Thymus (tissue), 11 donors: ENCODE measurements around the gene CYYR1. TPM values are rescaled to one million over a fixed set of nuclear protein-coding genes. Genes with fewer than 3 reads are reported as not detected.

Experiments used
- DNase-seq, 9 donors: peaks; one replicate each; pipeline ENCODE4 v3.0.0-alpha.2; 2013; ENCODE audit warnings: low spot score in 9 of 9, low read depth in 6 of 9, missing footprints in 1 of 9
- H3K27ac ChIP-seq, 2 donors: one replicate each; pipeline ENCODE4 v1.5.1; 2013; ENCODE audit warnings: control low read depth in 1 of 2, low read depth in 1 of 2, low read length in 1 of 2, mild to moderate bottlenecking in 1 of 2, moderate library complexity in 1 of 2
- H3K27me3 ChIP-seq, 2 donors: one replicate each; pipeline ENCODE4 v1.5.1; 2013; ENCODE audit warnings: low read length in 1 of 2; ENCODE audit not compliant: control insufficient read depth in 2 of 2, insufficient read depth in 1 of 2
- H3K36me3 ChIP-seq, 2 donors: one replicate each; pipeline ENCODE4 v1.5.1; 2013; ENCODE audit warnings: low read length in 1 of 2, mild to moderate bottlenecking in 1 of 2, moderate library complexity in 1 of 2; ENCODE audit not compliant: control insufficient read depth in 2 of 2, insufficient read depth in 2 of 2
- H3K4me1 ChIP-seq, 2 donors: one replicate each; pipeline ENCODE4 v1.5.1; 2013; ENCODE audit warnings: low read length in 2 of 2; ENCODE audit not compliant: control insufficient read depth in 2 of 2, insufficient read depth in 2 of 2
- H3K4me3 ChIP-seq, 2 donors: one replicate each; pipeline ENCODE4 v1.5.1; 2013; ENCODE audit warnings: low read length in 2 of 2, control low read depth in 1 of 2, mild to moderate bottlenecking in 1 of 2
- H3K9me3 ChIP-seq, 2 donors: one replicate each; pipeline ENCODE4 v1.5.1; 2013; ENCODE audit warnings: low read length in 1 of 2, mild to moderate bottlenecking in 1 of 2; ENCODE audit not compliant: control insufficient read depth in 2 of 2, insufficient read depth in 1 of 2
- WGBS: extraction: QIAGEN DNeasy Blood & Tissue Kit; methylation state at CpG from one replicate; pipeline ENCODE4 v1.1.7; 2013; 5-methylcytosine and 5-hydroxymethylcytosine counted together
- polyA plus RNA-seq: library from polyadenylated mRNA; stranded (reverse); fragments of 200-250 nt; gene quantifications from one replicate; pipeline ENCODE4 v1.2.3, GENCODE V29; 2013
- total RNA-seq: library from RNA; stranded (reverse); fragments of 120-200 nt; gene quantifications from one replicate; pipeline ENCODE4 v1.2.4, GENCODE V29; 2013
- donor health status: healthy.

Gene CYYR1
- total and polyA plus RNA-seq, 2 donors = 3.5 to 19.1 TPM

DNA sequence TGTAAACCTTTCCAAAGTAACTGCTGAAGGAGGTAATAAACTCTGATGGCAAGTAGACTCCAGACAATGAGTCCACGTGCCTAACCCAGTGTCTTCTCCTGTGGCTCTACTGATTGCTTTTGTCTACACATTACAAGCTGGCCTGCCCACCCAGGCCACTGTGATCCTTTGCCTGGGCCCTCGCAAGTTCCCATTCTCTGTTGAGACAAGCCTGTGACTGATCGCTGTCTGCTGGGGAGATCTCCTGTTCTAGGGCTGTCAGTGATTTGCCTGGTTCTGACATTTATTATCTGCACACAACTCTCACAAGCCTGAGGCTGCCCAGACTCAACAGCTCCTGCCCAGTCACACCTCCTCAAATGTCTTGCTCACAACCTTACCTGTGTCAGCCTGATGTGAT, 81.4 kb downstream of the CYYR1 start:
- 95% methylated on average over 3 of the region's 3 CpGs for WGBS
- DNase-seq = no peak
- H3K27me3 ChIP-seq = no peaks in the 10 kb centered on the region
- no peaks in the 10 kb centered on the region for H3K4me1 ChIP-seq
- no peaks in the 10 kb centered on the region for H3K36me3 ChIP-seq
- peaks cover 0 to 4% of the 10 kb centered on the region in 2 donors for H3K9me3 ChIP-seq
- H3K4me3 ChIP-seq = no peak overlapping the region
- H3K27ac ChIP-seq = no peak overlapping the region

DNA sequence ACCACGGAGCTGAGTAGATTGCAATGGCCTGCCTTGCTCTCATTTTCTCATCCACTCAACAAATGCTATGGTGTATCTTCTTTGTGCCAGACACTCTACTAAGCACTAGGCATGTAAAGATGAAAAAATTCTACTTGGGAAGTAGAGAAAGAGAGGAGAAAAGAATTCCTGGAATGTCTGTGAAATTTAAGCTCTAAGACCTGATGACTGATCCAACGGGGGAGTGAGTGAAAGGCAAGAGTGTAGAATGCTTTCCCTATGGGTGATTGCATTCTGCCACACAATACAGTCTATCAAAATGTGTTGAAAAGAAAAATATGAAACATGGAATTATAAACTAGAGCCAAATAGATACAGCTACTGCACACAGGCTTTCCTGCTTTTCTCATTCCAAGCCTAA, 82.3 kb downstream of the CYYR1 start:
- no peak for DNase-seq

DNA sequence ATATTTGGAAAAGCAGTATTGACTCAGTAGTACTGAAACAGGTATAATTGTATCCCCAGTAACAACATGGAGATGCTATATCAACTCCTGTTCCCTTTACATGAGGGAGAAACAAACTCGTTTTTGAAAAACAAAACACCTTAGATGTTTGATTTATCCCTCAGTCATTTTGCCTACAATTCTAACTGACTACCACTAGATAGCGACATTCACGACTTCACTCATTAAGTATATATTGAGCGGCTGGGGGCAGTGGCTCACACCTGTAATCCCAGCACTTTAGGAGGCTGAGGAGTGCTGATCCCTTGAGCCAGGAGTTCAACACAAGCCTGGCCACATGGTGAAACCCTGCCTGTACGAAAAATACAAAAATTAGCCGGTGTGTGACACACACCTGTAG, 83.3 kb downstream of the CYYR1 start:
- no peaks in the 10 kb centered on the region for H3K36me3 ChIP-seq
- WGBS = 96% methylated on average over 6 of the region's 6 CpGs
- H3K4me3 ChIP-seq = no peak overlapping the region
- H3K27me3 ChIP-seq = no peaks in the 10 kb centered on the region
- peaks cover 0 to 4% of the 10 kb centered on the region in 2 donors for H3K9me3 ChIP-seq
- no peak for DNase-seq
- no peak overlapping the region for H3K27ac ChIP-seq
- H3K4me1 ChIP-seq = no peaks in the 10 kb centered on the region

More for the DNA sequence above, 82.3 kb downstream of the CYYR1 start:
- 91% methylated on average over 2 of the region's 2 CpGs for WGBS
- H3K27me3 ChIP-seq = no peaks in the 10 kb centered on the region
- H3K4me3 ChIP-seq = no peak overlapping the region
- H3K4me1 ChIP-seq = no peaks in the 10 kb centered on the region
- H3K36me3 ChIP-seq = no peaks in the 10 kb centered on the region
- H3K9me3 ChIP-seq = peaks cover 0 to 4% of the 10 kb centered on the region in 2 donors
- no peak overlapping the region for H3K27ac ChIP-seq

DNA sequence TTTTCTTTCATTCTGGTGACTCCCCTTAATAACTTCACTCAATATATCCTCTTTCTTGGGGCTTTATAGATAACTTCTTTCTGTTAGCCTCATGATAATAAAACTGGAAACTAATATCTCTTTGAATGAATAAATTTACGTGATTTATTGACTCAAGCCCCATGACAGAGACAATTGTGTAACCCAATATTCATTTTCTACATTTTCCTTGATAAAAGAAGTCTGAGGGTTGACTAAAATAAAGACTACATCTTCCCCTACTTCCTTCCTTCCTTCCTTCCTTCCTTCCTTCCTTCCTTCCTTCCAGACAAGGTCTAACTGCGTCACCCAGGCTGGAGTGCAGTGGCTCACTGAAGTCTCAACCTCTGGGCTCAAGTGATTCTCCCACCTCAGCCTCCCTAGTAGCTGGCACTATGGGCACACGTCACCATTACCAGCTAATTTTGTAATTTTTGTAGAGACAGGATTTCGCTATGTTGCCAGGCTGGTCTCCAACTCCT, 85.1 kb downstream of the CYYR1 start:
- H3K9me3 ChIP-seq = peaks cover 0 to 4% of the 10 kb centered on the region in 2 donors
- H3K4me3 ChIP-seq = no peak overlapping the region
- DNase-seq = no peak

DNA sequence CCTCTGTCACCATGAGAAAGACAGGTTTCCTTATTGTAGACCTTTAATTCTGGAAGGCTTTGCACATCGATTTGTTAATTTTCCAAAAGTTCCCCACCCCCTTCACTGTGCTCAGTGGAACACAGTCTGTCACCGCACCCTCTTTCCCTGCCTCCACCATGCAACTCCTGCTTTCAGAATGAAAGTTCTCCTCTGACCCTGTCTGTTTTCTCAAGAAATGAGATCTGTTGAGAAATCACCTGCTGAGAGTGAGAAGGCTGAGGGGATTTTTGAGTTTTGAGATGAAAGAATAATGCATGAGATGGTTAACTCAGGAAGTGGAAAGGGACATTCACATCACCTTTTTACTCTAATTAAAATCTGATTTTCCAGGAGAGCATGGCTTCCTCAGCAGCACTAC, 99.6 kb downstream of the CYYR1 start:
- 96% methylated on average over 2 of the region's 2 CpGs for WGBS
- Histone ChIP-seq H3K4me1 (no peaks in the 10 kb centered on the region), H3K4me3 (no peak overlapping the region), H3K27me3 (no peaks in the 10 kb centered on the region), H3K27ac (no peak overlapping the region), H3K36me3 (no peaks in the 10 kb centered on the region), H3K9me3 (no peaks in the 10 kb centered on the region)
- DNase-seq = no peak

More for the DNA sequence above, 85.1 kb downstream of the CYYR1 start:
- Histone ChIP-seq H3K27ac (no peak overlapping the region), H3K27me3 (no peaks in the 10 kb centered on the region), H3K4me1 (no peaks in the 10 kb centered on the region), H3K36me3 (no peaks in the 10 kb centered on the region)
- WGBS = 95% methylated on average over 4 of the region's 4 CpGs

DNA sequence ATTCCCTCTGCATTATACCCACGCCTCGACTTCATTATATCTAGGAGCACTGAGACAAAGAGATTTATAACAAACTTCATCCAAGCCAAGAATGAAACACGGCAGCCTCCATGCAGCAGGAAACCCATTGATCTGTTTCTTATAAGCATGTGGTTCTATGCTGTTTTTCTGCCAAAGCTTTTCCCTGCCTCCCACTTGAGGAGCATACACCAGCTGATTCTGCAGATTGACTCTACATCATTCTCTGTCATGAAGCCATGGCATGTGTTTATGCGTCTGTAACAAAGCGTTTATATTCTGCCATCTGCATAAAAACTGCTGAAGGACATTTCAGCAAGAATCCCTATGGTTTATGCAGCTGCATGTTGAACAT, 102.0 kb downstream of the CYYR1 start:
- Histone ChIP-seq H3K27me3 (no peaks in the 10 kb centered on the region), H3K27ac (no peak overlapping the region), H3K4me1 (no peaks in the 10 kb centered on the region), H3K9me3 (no peaks in the 10 kb centered on the region), H3K4me3 (no peak overlapping the region), H3K36me3 (no peaks in the 10 kb centered on the region)
- 98% methylated on average over 5 of the region's 5 CpGs for WGBS
- no peak for DNase-seq

DNA sequence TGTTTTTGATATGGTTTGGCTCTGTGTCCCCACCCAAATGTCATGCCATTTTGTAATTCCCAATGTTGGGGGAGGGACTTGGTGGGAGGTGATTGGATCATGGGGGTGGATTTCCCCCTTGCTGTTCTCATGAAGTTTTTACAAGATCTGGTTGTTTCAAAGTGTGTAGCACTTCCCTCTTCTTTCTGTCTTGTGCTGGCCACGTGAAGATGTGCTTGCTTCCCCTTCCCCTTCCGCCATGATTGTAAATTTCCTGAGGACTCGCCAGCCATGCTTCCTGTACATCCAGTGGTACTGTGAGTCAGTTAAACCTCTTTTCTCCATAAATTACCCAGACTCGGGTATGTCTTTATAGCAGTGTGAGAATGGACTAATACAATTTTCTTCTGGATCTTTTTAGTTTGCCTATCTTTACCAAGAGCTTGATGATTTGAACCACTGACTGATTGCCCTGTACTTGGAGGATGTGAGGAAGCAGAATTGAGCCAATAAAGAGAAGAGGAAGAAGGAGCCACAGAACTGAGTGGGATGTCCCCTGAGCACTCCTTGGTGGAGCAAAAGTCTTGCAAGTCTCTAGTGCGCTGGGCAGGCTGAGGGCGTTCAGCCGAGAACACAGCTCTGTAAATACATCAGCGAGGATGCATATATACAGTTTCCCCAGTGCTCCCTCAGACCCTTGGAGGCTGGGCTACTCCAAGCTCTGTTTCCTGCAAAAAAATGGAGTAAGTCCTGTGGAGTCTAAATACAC, 102.6 kb downstream of the CYYR1 start:
- Histone ChIP-seq H3K4me3 (no peak overlapping the region), H3K27ac (no peak overlapping the region), H3K27me3 (no peaks in the 10 kb centered on the region), H3K4me1 (no peaks in the 10 kb centered on the region), H3K9me3 (no peaks in the 10 kb centered on the region), H3K36me3 (no peaks in the 10 kb centered on the region)
- 93% methylated on average over 8 of the region's 8 CpGs for WGBS
- no peak for DNase-seq

DNA sequence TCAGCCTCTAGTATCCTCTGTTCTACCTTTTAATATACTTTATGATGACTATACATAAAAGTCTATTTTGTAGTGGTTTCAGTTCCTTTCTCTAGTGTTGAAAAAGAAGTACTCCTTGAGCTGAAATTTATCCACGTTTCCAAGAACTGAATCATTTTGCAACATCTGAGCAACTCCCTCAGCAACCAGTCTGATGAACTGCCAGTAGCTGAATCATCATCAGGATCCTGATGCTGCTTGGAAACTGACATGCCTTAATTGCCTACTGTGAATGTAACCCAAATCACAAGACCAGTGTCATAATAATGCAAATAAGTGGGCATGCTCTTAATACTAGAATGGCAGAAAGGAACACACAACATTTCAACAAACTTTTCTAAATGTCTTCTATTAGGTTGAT, 103.3 kb downstream of the CYYR1 start:
- H3K36me3 ChIP-seq = no peaks in the 10 kb centered on the region
- no peak for DNase-seq
- 78% methylated on average over 1 of the region's 1 CpG for WGBS
- H3K9me3 ChIP-seq = no peaks in the 10 kb centered on the region
- H3K4me3 ChIP-seq = no peak overlapping the region
- H3K27ac ChIP-seq = no peak overlapping the region
- no peaks in the 10 kb centered on the region for H3K4me1 ChIP-seq
- no peaks in the 10 kb centered on the region for H3K27me3 ChIP-seq

DNA sequence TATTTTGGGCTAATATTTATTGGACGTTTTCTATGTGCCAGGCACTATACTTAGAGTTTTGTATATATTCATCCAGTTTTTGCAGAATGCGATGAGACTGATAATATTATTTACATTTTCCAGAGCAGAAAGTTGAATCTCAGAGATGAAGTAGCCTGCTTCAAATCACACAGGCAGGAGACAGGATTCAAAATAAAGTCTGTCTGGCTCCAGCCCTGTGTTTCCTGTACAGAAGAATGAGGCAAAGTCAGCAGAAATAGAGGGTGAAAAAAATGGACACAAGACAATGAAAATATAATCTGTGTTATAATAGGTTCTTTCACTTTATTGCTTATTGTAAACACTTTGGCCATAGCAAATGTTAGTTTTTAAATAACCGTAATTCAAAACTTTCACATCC, 107.2 kb downstream of the CYYR1 start:
- DNase-seq = no peak
- no peaks in the 10 kb centered on the region for H3K9me3 ChIP-seq
- no peak overlapping the region for H3K27ac ChIP-seq
- H3K4me3 ChIP-seq = no peak overlapping the region
- H3K27me3 ChIP-seq = no peaks in the 10 kb centered on the region
- 95% methylated on average over 3 of the region's 3 CpGs for WGBS
- no peaks in the 10 kb centered on the region for H3K36me3 ChIP-seq
- H3K4me1 ChIP-seq = no peaks in the 10 kb centered on the region
